HEK293 (cell line): Measurements from ENCODE around the gene NEK8.

Experiments used
- CTCF ChIA-PET: fragments of 350-600 bp; formaldehyde crosslinking; extraction: SDS; loops from one replicate; lab custom pipeline; 2021; ENCODE audit warnings: antibody characterized with exemption; lab: Yijun Ruan, JAX
- POLR2A ChIA-PET: fragments of 300-600 bp; formaldehyde crosslinking; extraction: SDS; loops from one replicate; lab custom pipeline; 2020; ENCODE audit warnings: antibody characterized with exemption, inconsistent platforms; lab: Yijun Ruan, JAX
- H3K27ac ChIP-seq: fragments of 200-500 bp; sonication (Bioruptor generic); 2 replicates; pipeline ENCODE4 v1.5.1; 2014; ENCODE audit warnings: low read depth, low read length, control low read depth, inconsistent platforms; ENCODE audit errors: extremely low read depth
- H3K36me3 ChIP-seq, 2 experiments: fragments of 200-500 bp in 1 of 2; sonication (Bioruptor generic) in 1 of 2; 1 replicate in 1 of 2; 2 replicates in 1 of 2; pipeline ENCODE4 v1.5.1; 2014 to 2017; ENCODE audit warnings: inconsistent platforms in 2 of 2, low read length in 2 of 2; ENCODE audit not compliant: control insufficient read depth in 2 of 2, insufficient read depth in 1 of 2
- H3K4me1 ChIP-seq: fragments of 200-500 bp; sonication (Bioruptor generic); 2 replicates; pipeline ENCODE4 v1.5.1; 2014; ENCODE audit warnings: mild to moderate bottlenecking, low read length, inconsistent platforms; ENCODE audit not compliant: control insufficient read depth, insufficient read depth
- H3K4me3 ChIP-seq: 2 replicates; pipeline ENCODE4 v1.5.1; 2011; ENCODE audit warnings: low read depth, mild to moderate bottlenecking, control low read depth, low read length, moderate library complexity
- H3K9me3 ChIP-seq: fragments of 200-500 bp; sonication (Bioruptor generic); 2 replicates; pipeline ENCODE4 v1.5.1; 2014; ENCODE audit warnings: low read depth, low read length, inconsistent platforms; ENCODE audit not compliant: control insufficient read depth, insufficient read depth
- GLIS1 ChIP-seq: fragments of 450-650 bp; formaldehyde crosslinking; IDR thresholded peaks from 2 replicates; pipeline ENCODE4 v1.5.1; 2016; ENCODE audit warnings: missing biosample characterization, missing genetic modification characterization
- IKZF3 ChIP-seq: fragments of 450-650 bp; IDR thresholded peaks from 2 replicates; pipeline ENCODE4 v1.5.0; 2018; ENCODE audit warnings: missing biosample characterization, mild to moderate bottlenecking, missing genetic modification characterization, moderate library complexity
- TRIM28 ChIP-seq: IDR thresholded peaks from 2 replicates; pipeline ENCODE4 v1.6.1; 2011; ENCODE audit warnings: low read length, control low read depth, borderline replicate concordance
- ZFP41 ChIP-seq: fragments of 450-650 bp; formaldehyde crosslinking; IDR thresholded peaks from 2 replicates; pipeline ENCODE4 v1.5.1; 2016; ENCODE audit warnings: missing biosample characterization, missing genetic modification characterization, borderline replicate concordance
- ZIC2 ChIP-seq: fragments of 450-650 bp; formaldehyde crosslinking; IDR thresholded peaks from 2 replicates; pipeline ENCODE4 v1.5.1; 2016; ENCODE audit warnings: missing biosample characterization, missing genetic modification characterization
- ZNF112 ChIP-seq: fragments of 450-650 bp; formaldehyde crosslinking; IDR thresholded peaks from 2 replicates; pipeline ENCODE4 v1.5.0; 2017; ENCODE audit warnings: missing biosample characterization, missing genetic modification characterization
- ZNF133 ChIP-seq: fragments of 450-650 bp; formaldehyde crosslinking; IDR thresholded peaks from 2 replicates; pipeline ENCODE4 v1.5.1; 2016; ENCODE audit warnings: missing biosample characterization, missing genetic modification characterization
- ZNF214 ChIP-seq: fragments of 450-650 bp; formaldehyde crosslinking; IDR thresholded peaks from 2 replicates; pipeline ENCODE4 v1.5.1; 2017; ENCODE audit warnings: missing biosample characterization, mild to moderate bottlenecking, missing genetic modification characterization, borderline replicate concordance
- ZNF341 ChIP-seq: fragments of 450-650 bp; formaldehyde crosslinking; IDR thresholded peaks from 2 replicates; pipeline ENCODE4; 2016; ENCODE audit warnings: low read depth, missing biosample characterization, missing genetic modification characterization
- ZNF350 ChIP-seq: fragments of 450-650 bp; formaldehyde crosslinking; IDR thresholded peaks from 2 replicates; pipeline ENCODE4 v1.5.0; 2017; ENCODE audit warnings: missing biosample characterization, mild to moderate bottlenecking, missing genetic modification characterization
- ZNF366 ChIP-seq: fragments of 450-650 bp; formaldehyde crosslinking; conservative IDR thresholded peaks from 2 replicates; pipeline ENCODE4 v1.5.1; 2016; ENCODE audit warnings: missing biosample characterization, missing genetic modification characterization
- ZNF501 ChIP-seq: fragments of 450-650 bp; formaldehyde crosslinking; IDR thresholded peaks from 2 replicates; pipeline ENCODE4 v1.5.1; 2016; ENCODE audit warnings: missing biosample characterization, missing genetic modification characterization
- ZNF521 ChIP-seq: fragments of 450-650 bp; formaldehyde crosslinking; IDR thresholded peaks from 2 replicates; pipeline ENCODE4 v1.5.1; 2017; ENCODE audit warnings: missing biosample characterization, mild to moderate bottlenecking, missing genetic modification characterization
- ZNF610 ChIP-seq: fragments of 450-650 bp; formaldehyde crosslinking; IDR thresholded peaks from 2 replicates; pipeline ENCODE4 v1.5.1; 2016; ENCODE audit warnings: missing biosample characterization, missing genetic modification characterization, borderline replicate concordance
- ZNF76 ChIP-seq: fragments of 450-650 bp; formaldehyde crosslinking; IDR thresholded peaks from 2 replicates; pipeline ENCODE4; 2016; ENCODE audit warnings: low read depth, missing biosample characterization, missing genetic modification characterization, borderline replicate concordance
- TF ChIP-seq, protein P1 (sequence below): fragments of 450-650 bp; formaldehyde crosslinking; IDR thresholded peaks from 2 replicates; pipeline ENCODE4 v1.5.1; 2016; ENCODE audit warnings: missing biosample characterization, missing genetic modification characterization
- TF ChIP-seq, protein P2 (sequence below): fragments of 450-650 bp; formaldehyde crosslinking; IDR thresholded peaks from 2 replicates; pipeline ENCODE4 v1.5.1; 2016; ENCODE audit warnings: missing biosample characterization, missing genetic modification characterization, borderline replicate concordance
- TF ChIP-seq, protein P3 (sequence below): fragments of 450-650 bp; formaldehyde crosslinking; IDR thresholded peaks from 2 replicates; pipeline ENCODE4 v1.5.1; 2016; ENCODE audit warnings: missing biosample characterization, missing genetic modification characterization
- TF ChIP-seq, protein P4 (sequence below): fragments of 450-650 bp; formaldehyde crosslinking; IDR thresholded peaks from 2 replicates; pipeline ENCODE4 v1.5.1; 2017; ENCODE audit warnings: missing biosample characterization, missing genetic modification characterization

NEK8 gene

DNA sequence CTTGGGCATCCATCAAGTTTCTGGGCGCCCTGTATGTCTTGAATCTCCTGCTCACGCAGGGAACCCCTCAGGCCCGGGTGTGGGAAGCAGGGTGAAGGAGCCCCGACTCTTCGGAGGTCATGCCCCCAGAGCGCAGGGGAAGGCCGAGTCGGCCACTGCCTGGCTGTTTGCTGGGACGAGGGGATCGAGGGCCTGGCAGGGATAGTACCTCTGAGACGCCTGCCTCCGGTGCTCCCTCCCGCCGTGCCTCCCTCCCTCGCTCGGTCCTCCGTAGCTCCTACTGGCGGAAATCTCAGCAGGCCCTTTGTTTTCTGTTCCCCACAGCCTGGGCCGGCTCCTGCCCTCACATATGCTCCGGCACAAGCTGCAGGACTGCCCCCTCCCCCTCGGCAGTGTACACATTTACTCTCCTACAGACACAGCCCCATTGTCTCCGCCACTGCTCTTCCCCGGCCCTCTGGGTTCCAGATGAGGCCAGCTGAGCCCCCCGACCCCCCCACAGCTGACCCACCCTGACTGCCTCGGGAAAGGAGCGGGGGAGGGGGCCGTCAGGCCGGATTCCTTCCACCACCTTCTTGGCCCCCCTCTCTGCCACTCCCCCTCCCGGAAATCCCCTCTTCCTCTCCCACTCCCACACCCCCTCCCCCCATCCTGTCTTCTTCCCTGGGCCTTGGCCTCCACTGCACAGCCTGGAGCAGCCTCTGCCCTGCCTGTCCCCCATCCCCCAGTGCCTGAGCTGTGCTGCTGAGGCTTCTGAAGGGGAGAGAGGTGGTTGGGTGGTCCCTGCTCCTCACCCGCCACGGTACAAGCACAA is 16.6 kb downstream of the NEK8 start (continued):
- TF ChIP-seq, protein P1, sequence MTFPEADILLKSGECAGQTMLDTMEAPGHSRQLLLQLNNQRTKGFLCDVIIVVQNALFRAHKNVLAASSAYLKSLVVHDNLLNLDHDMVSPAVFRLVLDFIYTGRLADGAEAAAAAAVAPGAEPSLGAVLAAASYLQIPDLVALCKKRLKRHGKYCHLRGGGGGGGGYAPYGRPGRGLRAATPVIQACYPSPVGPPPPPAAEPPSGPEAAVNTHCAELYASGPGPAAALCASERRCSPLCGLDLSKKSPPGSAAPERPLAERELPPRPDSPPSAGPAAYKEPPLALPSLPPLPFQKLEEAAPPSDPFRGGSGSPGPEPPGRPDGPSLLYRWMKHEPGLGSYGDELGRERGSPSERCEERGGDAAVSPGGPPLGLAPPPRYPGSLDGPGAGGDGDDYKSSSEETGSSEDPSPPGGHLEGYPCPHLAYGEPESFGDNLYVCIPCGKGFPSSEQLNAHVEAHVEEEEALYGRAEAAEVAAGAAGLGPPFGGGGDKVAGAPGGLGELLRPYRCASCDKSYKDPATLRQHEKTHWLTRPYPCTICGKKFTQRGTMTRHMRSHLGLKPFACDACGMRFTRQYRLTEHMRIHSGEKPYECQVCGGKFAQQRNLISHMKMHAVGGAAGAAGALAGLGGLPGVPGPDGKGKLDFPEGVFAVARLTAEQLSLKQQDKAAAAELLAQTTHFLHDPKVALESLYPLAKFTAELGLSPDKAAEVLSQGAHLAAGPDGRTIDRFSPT = no peak
- TF ChIP-seq ZNF610 (tag by site-specific recombination) (no peak), ZNF341 (tag by site-specific recombination) (peak; percentile 33), ZIC2 (tag by site-specific recombination) (peak; percentile 65), ZNF350 (no peak), ZNF76 (tag by site-specific recombination) (no peak), ZNF133 (tag by site-specific recombination) (no peak)
- TF ChIP-seq, protein P2, sequence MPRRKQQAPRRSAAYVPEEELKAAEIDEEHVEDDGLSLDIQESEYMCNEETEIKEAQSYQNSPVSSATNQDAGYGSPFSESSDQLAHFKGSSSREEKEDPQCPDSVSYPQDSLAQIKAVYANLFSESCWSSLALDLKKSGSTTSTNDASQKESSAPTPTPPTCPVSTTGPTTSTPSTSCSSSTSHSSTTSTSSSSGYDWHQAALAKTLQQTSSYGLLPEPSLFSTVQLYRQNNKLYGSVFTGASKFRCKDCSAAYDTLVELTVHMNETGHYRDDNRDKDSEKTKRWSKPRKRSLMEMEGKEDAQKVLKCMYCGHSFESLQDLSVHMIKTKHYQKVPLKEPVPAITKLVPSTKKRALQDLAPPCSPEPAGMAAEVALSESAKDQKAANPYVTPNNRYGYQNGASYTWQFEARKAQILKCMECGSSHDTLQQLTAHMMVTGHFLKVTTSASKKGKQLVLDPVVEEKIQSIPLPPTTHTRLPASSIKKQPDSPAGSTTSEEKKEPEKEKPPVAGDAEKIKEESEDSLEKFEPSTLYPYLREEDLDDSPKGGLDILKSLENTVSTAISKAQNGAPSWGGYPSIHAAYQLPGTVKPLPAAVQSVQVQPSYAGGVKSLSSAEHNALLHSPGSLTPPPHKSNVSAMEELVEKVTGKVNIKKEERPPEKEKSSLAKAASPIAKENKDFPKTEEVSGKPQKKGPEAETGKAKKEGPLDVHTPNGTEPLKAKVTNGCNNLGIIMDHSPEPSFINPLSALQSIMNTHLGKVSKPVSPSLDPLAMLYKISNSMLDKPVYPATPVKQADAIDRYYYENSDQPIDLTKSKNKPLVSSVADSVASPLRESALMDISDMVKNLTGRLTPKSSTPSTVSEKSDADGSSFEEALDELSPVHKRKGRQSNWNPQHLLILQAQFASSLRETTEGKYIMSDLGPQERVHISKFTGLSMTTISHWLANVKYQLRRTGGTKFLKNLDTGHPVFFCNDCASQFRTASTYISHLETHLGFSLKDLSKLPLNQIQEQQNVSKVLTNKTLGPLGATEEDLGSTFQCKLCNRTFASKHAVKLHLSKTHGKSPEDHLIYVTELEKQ (tag by site-specific recombination) = no peak
- TF ChIP-seq, protein P3, sequence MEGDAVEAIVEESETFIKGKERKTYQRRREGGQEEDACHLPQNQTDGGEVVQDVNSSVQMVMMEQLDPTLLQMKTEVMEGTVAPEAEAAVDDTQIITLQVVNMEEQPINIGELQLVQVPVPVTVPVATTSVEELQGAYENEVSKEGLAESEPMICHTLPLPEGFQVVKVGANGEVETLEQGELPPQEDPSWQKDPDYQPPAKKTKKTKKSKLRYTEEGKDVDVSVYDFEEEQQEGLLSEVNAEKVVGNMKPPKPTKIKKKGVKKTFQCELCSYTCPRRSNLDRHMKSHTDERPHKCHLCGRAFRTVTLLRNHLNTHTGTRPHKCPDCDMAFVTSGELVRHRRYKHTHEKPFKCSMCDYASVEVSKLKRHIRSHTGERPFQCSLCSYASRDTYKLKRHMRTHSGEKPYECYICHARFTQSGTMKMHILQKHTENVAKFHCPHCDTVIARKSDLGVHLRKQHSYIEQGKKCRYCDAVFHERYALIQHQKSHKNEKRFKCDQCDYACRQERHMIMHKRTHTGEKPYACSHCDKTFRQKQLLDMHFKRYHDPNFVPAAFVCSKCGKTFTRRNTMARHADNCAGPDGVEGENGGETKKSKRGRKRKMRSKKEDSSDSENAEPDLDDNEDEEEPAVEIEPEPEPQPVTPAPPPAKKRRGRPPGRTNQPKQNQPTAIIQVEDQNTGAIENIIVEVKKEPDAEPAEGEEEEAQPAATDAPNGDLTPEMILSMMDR (tag by site-specific recombination) = no peak
- TF ChIP-seq, protein P4, sequence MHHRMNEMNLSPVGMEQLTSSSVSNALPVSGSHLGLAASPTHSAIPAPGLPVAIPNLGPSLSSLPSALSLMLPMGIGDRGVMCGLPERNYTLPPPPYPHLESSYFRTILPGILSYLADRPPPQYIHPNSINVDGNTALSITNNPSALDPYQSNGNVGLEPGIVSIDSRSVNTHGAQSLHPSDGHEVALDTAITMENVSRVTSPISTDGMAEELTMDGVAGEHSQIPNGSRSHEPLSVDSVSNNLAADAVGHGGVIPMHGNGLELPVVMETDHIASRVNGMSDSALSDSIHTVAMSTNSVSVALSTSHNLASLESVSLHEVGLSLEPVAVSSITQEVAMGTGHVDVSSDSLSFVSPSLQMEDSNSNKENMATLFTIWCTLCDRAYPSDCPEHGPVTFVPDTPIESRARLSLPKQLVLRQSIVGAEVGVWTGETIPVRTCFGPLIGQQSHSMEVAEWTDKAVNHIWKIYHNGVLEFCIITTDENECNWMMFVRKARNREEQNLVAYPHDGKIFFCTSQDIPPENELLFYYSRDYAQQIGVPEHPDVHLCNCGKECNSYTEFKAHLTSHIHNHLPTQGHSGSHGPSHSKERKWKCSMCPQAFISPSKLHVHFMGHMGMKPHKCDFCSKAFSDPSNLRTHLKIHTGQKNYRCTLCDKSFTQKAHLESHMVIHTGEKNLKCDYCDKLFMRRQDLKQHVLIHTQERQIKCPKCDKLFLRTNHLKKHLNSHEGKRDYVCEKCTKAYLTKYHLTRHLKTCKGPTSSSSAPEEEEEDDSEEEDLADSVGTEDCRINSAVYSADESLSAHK = peak; percentile 43; the same call in 1 of the 2 replicates

DNA sequence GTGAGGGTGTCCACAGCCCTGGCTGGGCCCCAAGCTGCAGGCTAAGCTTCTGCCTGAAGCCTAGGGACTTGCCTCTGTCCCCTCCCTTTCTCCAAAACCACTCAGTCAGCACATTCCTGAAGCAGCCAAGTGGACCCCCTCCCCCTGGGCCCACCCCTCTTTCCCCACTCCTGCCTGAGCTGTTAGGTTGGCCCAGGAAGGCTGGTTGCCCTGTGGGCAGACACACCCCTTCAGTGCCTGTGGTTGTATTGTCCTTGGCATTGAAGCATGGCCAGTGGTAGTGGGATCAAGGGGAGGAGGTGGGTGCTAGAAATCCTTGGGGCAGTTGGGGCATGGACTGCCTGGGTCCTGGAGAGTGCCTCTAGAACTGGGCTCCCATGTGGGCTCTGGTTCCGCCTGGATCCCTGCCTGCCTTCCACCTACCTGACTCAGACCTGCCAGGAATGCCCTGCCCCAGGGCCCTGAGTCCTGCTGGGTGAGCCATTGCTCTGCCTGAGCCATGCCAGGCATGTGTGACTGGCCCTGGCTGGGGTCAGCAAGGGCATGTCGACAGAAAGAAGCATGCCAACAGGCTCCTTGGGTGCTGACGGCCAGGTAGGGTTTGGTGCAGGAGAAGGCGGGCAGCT is 17.3 kb downstream of the NEK8 start:
- H3K4me1 ChIP-seq = peaks cover 11% of the 10 kb centered on the region; the same call in 1 of the 2 replicates
- H3K27ac ChIP-seq = peak overlapping the region; percentile 32; the same call in 1 of the 2 replicates
- H3K9me3 ChIP-seq = no peaks in the 10 kb centered on the region
- ChIA-PET POLR2A (interaction anchor here (0.6 to 14.1 kb wide), 7 partner anchors 19 to 203 kb away, joined by 4 to 448 read pairs (median 5); partner anchors contain the start of genes NEK8, RPL23A and TLCD1), CTCF (interaction anchor here (0.5 to 16.7 kb wide), 6 partner anchors 17 to 208 kb away, joined by 3 to 445 read pairs (median 4); partner anchors contain the start of genes NEK8, RPL23A and TLCD1)
- H3K4me3 ChIP-seq = peak overlapping the region; percentile 69
- H3K36me3 ChIP-seq = peaks cover 3 to 62% of the 10 kb centered on the region in 2 experiments; a peak in 2 of 3 replicates
- TF ChIP-seq ZNF521 (tag by site-specific recombination) (no peak), ZFP41 (no peak), ZNF214 (no peak), ZNF112 (tag by site-specific recombination) (no peak), GLIS1 (tag by site-specific recombination) (no peak), ZNF501 (no peak), ZNF341 (tag by site-specific recombination) (0 out of 2 replicates have a peak, but pooled peaks have one; percentile 5), IKZF3 (tag by site-specific recombination) (no peak), TRIM28 (no peak), ZNF366 (tag by site-specific recombination) (no peak)
- TF ChIP-seq, protein P1 = peak; percentile 62
